K562 (cell line): ENCODE results near the gene ITLN1. TPM values are rescaled to one million over a fixed set of nuclear protein-coding genes. Genes with fewer than 3 reads are reported as not detected.

Experiments
- ATAC-seq: fragments of 200-7000 bp; cut with Tn5 transposase; 3 replicates; pipeline ENCODE4 v1.9.1; 2020; ENCODE audit warnings: moderate library complexity
- BruUV-seq: library from RNA; stranded (reverse); fragments of 400-500 nt; replicated peaks from 2 replicates; lab custom pipeline; 2021; lab: Mats Ljungman, UMichigan
- CTCF ChIA-PET: fragments of 300-600 bp; formaldehyde crosslinking; extraction: SDS; loops from one replicate; lab custom pipeline; 2021; ENCODE audit warnings: low intra/inter-chr PET ratio; lab: Yijun Ruan, JAX
- POLR2A ChIA-PET: fragments of 300-600, 350-650 bp; sonication (Branson Sonifier 250); formaldehyde crosslinking; extraction: SDS; loops from one replicate; lab custom pipeline; 2021; ENCODE audit warnings: antibody characterized with exemption, inconsistent platforms; lab: Yijun Ruan, JAX
- DNase-seq, 4 experiments: peaks; one replicate each; pipeline versions ENCODE4 v3.0.0 to v3.0.0-alpha.2; 2011 to 2018; ENCODE audit warnings: low spot score in 3 of 4, mixed read lengths in 3 of 4; ENCODE audit errors: extremely low read depth in 1 of 4
- FAIRE-seq: peaks from 2 replicates; lab custom pipeline; 2011; peaks lifted over from hg19 to GRCh38; lab: Jason Lieb, UNC
- H2AFZ ChIP-seq: 2 replicates; pipeline ENCODE4 v1.6.0; 2011; ENCODE audit warnings: low read depth, low read length, control low read depth, inconsistent platforms
- H3K27ac ChIP-seq: fragments of 200-600 bp; 3 replicates; pipeline ENCODE4 v1.8.0; 2011; ENCODE audit warnings: low read depth, mild to moderate bottlenecking, control low read depth, inconsistent platforms, low read length, moderate library complexity, mixed read lengths; ENCODE audit errors: extremely low read depth
- H3K27me3 ChIP-seq, 2 experiments: fragments of 300-600 bp in 1 of 2; 2 replicates in 1 of 2; 3 replicates in 1 of 2; pipeline versions ENCODE4 v1.6.0 to v1.8.0; 2011; ENCODE audit warnings: inconsistent platforms in 2 of 2, low read length in 2 of 2, mild to moderate bottlenecking in 1 of 2, mixed read lengths in 1 of 2, moderate library complexity in 1 of 2; ENCODE audit not compliant: control insufficient read depth in 2 of 2, insufficient read depth in 2 of 2
- H3K36me3 ChIP-seq: fragments of 300-600 bp; 3 replicates; pipeline ENCODE4 v1.8.0; 2011; ENCODE audit warnings: mild to moderate bottlenecking, low read length, inconsistent platforms; ENCODE audit not compliant: control insufficient read depth, insufficient read depth
- H3K4me1 ChIP-seq, 2 experiments: fragments of 200-600 bp in 1 of 2; replicated peaks in 1 of 2; 2 replicates in 1 of 2; 3 replicates in 1 of 2; pipeline versions ENCODE4 v1.5.1 to v1.8.0; 2011; ENCODE audit warnings: inconsistent platforms in 2 of 2, low read length in 2 of 2, mild to moderate bottlenecking in 1 of 2, mixed read lengths in 1 of 2, moderate library complexity in 1 of 2; ENCODE audit not compliant: control insufficient read depth in 2 of 2, insufficient read depth in 2 of 2
- H3K4me2 ChIP-seq: 2 replicates; pipeline ENCODE4 v1.6.1; 2011; ENCODE audit warnings: low read length, control low read depth, inconsistent platforms, mixed read lengths; ENCODE audit not compliant: insufficient read depth
- H3K4me3 ChIP-seq: fragments of 200-600 bp; sonication (generic), shearing (Covaris generic); 2 replicates; pipeline ENCODE4 v1.5.1; 2016; ENCODE audit warnings: control low read depth, inconsistent platforms
- H3K79me2 ChIP-seq: fragments of 200-600 bp; 3 replicates; pipeline ENCODE4 v1.8.0; 2011; ENCODE audit warnings: low read length, inconsistent platforms; ENCODE audit not compliant: control insufficient read depth, insufficient read depth
- H3K9ac ChIP-seq, 2 experiments: 2 replicates each; pipeline versions ENCODE4 v1.6.0 to v1.6.1; 2011; ENCODE audit warnings: low read depth in 2 of 2, low read length in 2 of 2, control low read depth in 1 of 2, inconsistent platforms in 1 of 2, mild to moderate bottlenecking in 1 of 2, mixed read lengths in 1 of 2; ENCODE audit not compliant: insufficient read depth in 1 of 2
- H3K9me1 ChIP-seq: one replicate; pipeline ENCODE4 v1.6.0; 2011; ENCODE audit warnings: inconsistent platforms, mild to moderate bottlenecking, low read length, moderate library complexity; ENCODE audit not compliant: control insufficient read depth, insufficient read depth
- H3K9me3 ChIP-seq: replicated peaks from 2 replicates; pipeline ENCODE4 v1.5.1; 2011; ENCODE audit warnings: low read depth, low read length, inconsistent platforms; ENCODE audit not compliant: control insufficient read depth, insufficient read depth
- H4K20me1 ChIP-seq: replicated peaks from 2 replicates; pipeline ENCODE4 v1.6.1; 2011; ENCODE audit warnings: low read length, inconsistent platforms, mixed read lengths; ENCODE audit not compliant: control insufficient read depth, insufficient read depth
- CTBP1 ChIP-seq: fragments of 450-650 bp; IDR thresholded peaks from 2 replicates; pipeline ENCODE4 v1.6.1; 2016; ENCODE audit warnings: borderline replicate concordance
- NFE2 ChIP-seq: IDR thresholded peaks from 2 replicates; pipeline ENCODE4 v1.6.1; 2014; ENCODE audit warnings: antibody characterized with exemption, low read depth
- SRSF9 ChIP-seq: fragments of 200-400 bp; formaldehyde crosslinking; IDR thresholded peaks from 2 replicates; pipeline ENCODE4 v1.6.1; 2017; ENCODE audit warnings: low read depth, low read length, borderline replicate concordance
- SUPT5H ChIP-seq: fragments of 450-650 bp; IDR thresholded peaks from 2 replicates; pipeline ENCODE4 v1.6.1; 2016
- ZNF431 ChIP-seq: sonication (generic); formaldehyde crosslinking; IDR thresholded peaks from 2 replicates; pipeline ENCODE4 v1.8.0; 2022; ENCODE audit warnings: mild to moderate bottlenecking, missing genetic modification reagents
- WGBS: fragments of 100-300 bp; shearing (Covaris generic); methylation state at CpG from one replicate; pipeline ENCODE4 v1.1.6; 2016; ENCODE audit warnings: low coverage, mixed read lengths; ENCODE audit not compliant: insufficient coverage; ENCODE audit errors: missing lambda C conversion rate; 5-methylcytosine and 5-hydroxymethylcytosine counted together
- in situ Hi-C: fragments of 300-500 bp; cut with MboI; formaldehyde crosslinking; loops from 4 replicates; pipeline ENCODE4 v1.15.0; 2018; ENCODE audit warnings: inconsistent platforms, mixed read lengths
- intact Hi-C: fragments of 100-400 bp; cut with micrococcal nuclease; formaldehyde crosslinking; loops from 2 replicates; pipeline ENCODE4 v1.14.2; 2022
- polyA plus RNA-seq, 8 experiments: library from polyadenylated mRNA; depleted of rRNA in 4 of 8; stranded (reverse) in 5 of 8; unstranded in 3 of 8; fragments of >200 nt; fragmentation: Nextera tagmentation in 2 of 8; fragmentation: Illumina TruSeq in 1 of 8; extraction: Ambion mirVana in 2 of 8; extraction: Trizol in 1 of 8; gene quantifications; 2 replicates each; pipeline versions ENCODE4 v1.2.1 to v1.2.3, GENCODE V29; 2011 to 2014; ENCODE audit warnings: inconsistent platforms in 1 of 8, missing spikeins in 1 of 8
- total RNA-seq, 7 experiments: library from RNA; depleted of rRNA in 6 of 7; stranded (reverse); fragments of >200 nt in 6 of 7; fragmentation: Illumina TruSeq in 2 of 7; extraction: Trizol in 2 of 7; gene quantifications; 2 replicates each; pipeline versions ENCODE4 v1.2.1 to v1.2.3, GENCODE V29; 2011 to 2021; ENCODE audit warnings: low replicate concordance in 1 of 7
- TF ChIP-seq, protein P1 (sequence below): conservative IDR thresholded peaks from 2 replicates; pipeline ENCODE4 v1.6.1; 2011; ENCODE audit warnings: low read depth, mild to moderate bottlenecking, low read length; ENCODE audit not compliant: control insufficient read depth
- TF ChIP-seq, protein P2 (sequence below): fragments of 250-450 bp; sonication (Bioruptor Pico); IDR thresholded peaks from 2 replicates; pipeline ENCODE4 v1.6.1; 2021; ENCODE audit warnings: mild to moderate bottlenecking
- TF ChIP-seq, protein P3 (sequence below): fragments of 450-650 bp; formaldehyde crosslinking; conservative IDR thresholded peaks from 2 replicates; pipeline ENCODE4 v1.4.0; 2022; ENCODE audit warnings: mild to moderate bottlenecking, missing genetic modification characterization
- TF ChIP-seq, protein P4 (sequence below): fragments of 250-450 bp; sonication (Bioruptor Pico); IDR thresholded peaks from 2 replicates; pipeline ENCODE4 v1.5.1; 2021; ENCODE audit warnings: mild to moderate bottlenecking

The ITLN1 gene
- total and polyA plus RNA-seq, 9 of the 15 experiments (the other 6 are each of a cell fraction or from before 2014, with no cell fraction given) = not detected

DNA sequence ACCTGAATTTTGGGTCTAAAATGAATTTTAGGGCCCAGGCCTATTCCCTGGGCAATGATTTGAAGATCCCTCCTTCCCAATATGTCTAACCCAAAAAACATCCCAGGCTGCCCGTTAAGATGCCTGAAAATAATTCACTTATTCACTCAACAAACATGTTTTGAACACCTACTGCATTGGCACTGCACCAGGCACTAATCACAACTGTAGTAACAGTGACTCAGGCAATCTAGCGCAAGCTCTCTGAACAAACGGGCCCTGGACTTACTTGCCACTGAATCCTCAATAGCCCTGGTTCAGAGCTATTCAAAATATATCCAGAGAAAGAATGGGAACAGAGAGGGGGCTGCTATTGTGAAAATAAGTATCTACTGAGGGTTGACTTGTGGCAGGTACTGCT, 26.5 kb downstream of the ITLN1 start:
- H3K4me3 ChIP-seq = no peak overlapping the region
- H2AFZ ChIP-seq = no peak overlapping the region
- H3K9me1 ChIP-seq = no peaks in the 10 kb centered on the region
- ChIA-PET CTCF (no interaction called here), POLR2A (interaction anchor here (1.4 kb wide), 1 partner anchor 11 kb away, joined by 3 read pairs; no protein-coding TSS in a partner anchor)
- ATAC-seq (no peak), FAIRE-seq (no peak), DNase-seq (no peak)
- 0 out of 2 replicates have a peak, but pooled peaks cover 2% of the 10 kb centered on the region for H4K20me1 ChIP-seq
- WGBS = 9% methylated on average over 3 of the region's 3 CpGs
- H3K4me1 ChIP-seq = no peaks in the 10 kb centered on the region
- BruUV-seq = no TSS peak
- no peaks in the 10 kb centered on the region for H3K9me3 ChIP-seq
- intact Hi-C loops (no loop called here), in situ Hi-C loops (no loop called here)
- no peak overlapping the region for H3K9ac ChIP-seq
- TF ChIP-seq SRSF9 (no peak), ZNF431 (CRISPR knock-in tag) (no peak), SUPT5H (no peak), CTBP1 (no peak), NFE2 (no peak)
- TF ChIP-seq, protein P1, sequence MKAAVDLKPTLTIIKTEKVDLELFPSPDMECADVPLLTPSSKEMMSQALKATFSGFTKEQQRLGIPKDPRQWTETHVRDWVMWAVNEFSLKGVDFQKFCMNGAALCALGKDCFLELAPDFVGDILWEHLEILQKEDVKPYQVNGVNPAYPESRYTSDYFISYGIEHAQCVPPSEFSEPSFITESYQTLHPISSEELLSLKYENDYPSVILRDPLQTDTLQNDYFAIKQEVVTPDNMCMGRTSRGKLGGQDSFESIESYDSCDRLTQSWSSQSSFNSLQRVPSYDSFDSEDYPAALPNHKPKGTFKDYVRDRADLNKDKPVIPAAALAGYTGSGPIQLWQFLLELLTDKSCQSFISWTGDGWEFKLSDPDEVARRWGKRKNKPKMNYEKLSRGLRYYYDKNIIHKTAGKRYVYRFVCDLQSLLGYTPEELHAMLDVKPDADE = no peak
- TF ChIP-seq, protein P2, sequence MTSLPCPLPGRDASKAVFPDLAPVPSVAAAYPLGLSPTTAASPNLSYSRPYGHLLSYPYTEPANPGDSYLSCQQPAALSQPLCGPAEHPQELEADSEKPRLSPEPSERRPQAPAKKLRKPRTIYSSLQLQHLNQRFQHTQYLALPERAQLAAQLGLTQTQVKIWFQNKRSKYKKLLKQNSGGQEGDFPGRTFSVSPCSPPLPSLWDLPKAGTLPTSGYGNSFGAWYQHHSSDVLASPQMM (CRISPR knock-in tag) = no peak
- TF ChIP-seq, protein P3, sequence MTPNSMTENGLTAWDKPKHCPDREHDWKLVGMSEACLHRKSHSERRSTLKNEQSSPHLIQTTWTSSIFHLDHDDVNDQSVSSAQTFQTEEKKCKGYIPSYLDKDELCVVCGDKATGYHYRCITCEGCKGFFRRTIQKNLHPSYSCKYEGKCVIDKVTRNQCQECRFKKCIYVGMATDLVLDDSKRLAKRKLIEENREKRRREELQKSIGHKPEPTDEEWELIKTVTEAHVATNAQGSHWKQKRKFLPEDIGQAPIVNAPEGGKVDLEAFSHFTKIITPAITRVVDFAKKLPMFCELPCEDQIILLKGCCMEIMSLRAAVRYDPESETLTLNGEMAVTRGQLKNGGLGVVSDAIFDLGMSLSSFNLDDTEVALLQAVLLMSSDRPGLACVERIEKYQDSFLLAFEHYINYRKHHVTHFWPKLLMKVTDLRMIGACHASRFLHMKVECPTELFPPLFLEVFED (CRISPR knock-in tag) = no peak
- TF ChIP-seq, protein P4, sequence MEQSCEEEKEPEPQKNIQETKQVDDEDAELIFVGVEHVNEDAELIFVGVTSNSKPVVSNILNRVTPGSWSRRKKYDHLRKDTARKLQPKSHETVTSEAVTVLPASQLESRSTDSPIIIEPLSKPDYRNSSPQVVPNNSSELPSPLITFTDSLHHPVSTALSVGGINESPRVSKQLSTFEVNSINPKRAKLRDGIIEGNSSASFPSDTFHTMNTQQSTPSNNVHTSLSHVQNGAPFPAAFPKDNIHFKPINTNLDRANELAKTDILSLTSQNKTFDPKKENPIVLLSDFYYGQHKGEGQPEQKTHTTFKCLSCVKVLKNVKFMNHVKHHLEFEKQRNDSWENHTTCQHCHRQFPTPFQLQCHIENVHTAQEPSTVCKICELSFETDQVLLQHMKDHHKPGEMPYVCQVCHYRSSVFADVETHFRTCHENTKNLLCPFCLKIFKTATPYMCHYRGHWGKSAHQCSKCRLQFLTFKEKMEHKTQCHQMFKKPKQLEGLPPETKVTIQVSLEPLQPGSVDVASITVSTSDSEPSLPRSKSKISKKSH (CRISPR knock-in tag) = no peak
- no peaks in the 10 kb centered on the region for H3K79me2 ChIP-seq
- H3K4me2 ChIP-seq = no peak overlapping the region
- H3K36me3 ChIP-seq = no peaks in the 10 kb centered on the region
- H3K27me3 ChIP-seq = peaks cover 2 to 32% of the 10 kb centered on the region in 2 experiments; a peak in 3 of 5 replicates
- no peak overlapping the region for H3K27ac ChIP-seq
